Measurements from ENCODE around the gene PDGFRB.

Gene PDGFRB

GRCh38 chr5:150068961-150069645, 86.5 kb downstream of the PDGFRB start:
- FAIRE-seq (no peak), DNase-seq (ENCODE audit: low spot score) (no peak)

- FAIRE-seq = no peak
- no peak for DNase-seq (ENCODE audit: low spot score)
Measured at GRCh38 chr5:150068472-150068871, 87.2 kb downstream of the PDGFRB start.

- FAIRE-seq = no peak
- DNase-seq (ENCODE audit: low spot score) = no peak
Measured at GRCh38 chr5:150068071-150068470, 87.6 kb downstream of the PDGFRB start.

- FAIRE-seq (no peak), DNase-seq (ENCODE audit: low spot score) (no peak)
Measured at GRCh38 chr5:150067405-150067960, 88.2 kb downstream of the PDGFRB start.

GRCh38 chr5:150066901-150067396, 88.7 kb downstream of the PDGFRB start:
- DNase-seq (ENCODE audit: low spot score) = peak; percentile 73
- FAIRE-seq = peak; percentile 80

- DNase-seq (ENCODE audit: low spot score) = no peak
- FAIRE-seq = no peak
Measured at GRCh38 chr5:150066436-150066835, 89.2 kb downstream of the PDGFRB start.

GRCh38 chr5:150065886-150066285, 89.8 kb downstream of the PDGFRB start:
- peak; percentile 44 for FAIRE-seq
- peak; percentile 86 for DNase-seq (ENCODE audit: low spot score)

GRCh38 chr5:150065346-150065745, 90.3 kb downstream of the PDGFRB start:
- DNase-seq (ENCODE audit: low spot score) (peak; percentile 77), FAIRE-seq (peak; percentile 82)

- FAIRE-seq (no peak), DNase-seq (ENCODE audit: low spot score) (no peak)
Measured at GRCh38 chr5:150064681-150065220, 90.9 kb downstream of the PDGFRB start.

All from RCC 7860 (cell line).